Measurements from ENCODE around the gene DNAH11.

- TF ChIP-seq CBX5 (IDR thresholded peaks at IDR 0.05; ENCODE audit: low read depth, low read length) (no peak), POLR2A (IDR thresholded peaks at IDR 0.05; ENCODE audit: control extremely low read depth in 1 of 2, low read depth in 2 of 2, low read length in 2 of 2) (no peak), SIX5 (IDR thresholded peaks at IDR 0.05; ENCODE audit: low read depth, low read length) (no peak), POU5F1 (IDR thresholded peaks at IDR 0.05; ENCODE audit: low read depth, low read length) (no peak), TAF1 (IDR thresholded peaks at IDR 0.05; ENCODE audit: low read depth, low read length) (no peak)
- TF ChIP-seq, protein P1, sequence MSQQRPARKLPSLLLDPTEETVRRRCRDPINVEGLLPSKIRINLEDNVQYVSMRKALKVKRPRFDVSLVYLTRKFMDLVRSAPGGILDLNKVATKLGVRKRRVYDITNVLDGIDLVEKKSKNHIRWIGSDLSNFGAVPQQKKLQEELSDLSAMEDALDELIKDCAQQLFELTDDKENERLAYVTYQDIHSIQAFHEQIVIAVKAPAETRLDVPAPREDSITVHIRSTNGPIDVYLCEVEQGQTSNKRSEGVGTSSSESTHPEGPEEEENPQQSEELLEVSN (IDR thresholded peaks at IDR 0.05): no peak
- TF ChIP-seq, protein P2, sequence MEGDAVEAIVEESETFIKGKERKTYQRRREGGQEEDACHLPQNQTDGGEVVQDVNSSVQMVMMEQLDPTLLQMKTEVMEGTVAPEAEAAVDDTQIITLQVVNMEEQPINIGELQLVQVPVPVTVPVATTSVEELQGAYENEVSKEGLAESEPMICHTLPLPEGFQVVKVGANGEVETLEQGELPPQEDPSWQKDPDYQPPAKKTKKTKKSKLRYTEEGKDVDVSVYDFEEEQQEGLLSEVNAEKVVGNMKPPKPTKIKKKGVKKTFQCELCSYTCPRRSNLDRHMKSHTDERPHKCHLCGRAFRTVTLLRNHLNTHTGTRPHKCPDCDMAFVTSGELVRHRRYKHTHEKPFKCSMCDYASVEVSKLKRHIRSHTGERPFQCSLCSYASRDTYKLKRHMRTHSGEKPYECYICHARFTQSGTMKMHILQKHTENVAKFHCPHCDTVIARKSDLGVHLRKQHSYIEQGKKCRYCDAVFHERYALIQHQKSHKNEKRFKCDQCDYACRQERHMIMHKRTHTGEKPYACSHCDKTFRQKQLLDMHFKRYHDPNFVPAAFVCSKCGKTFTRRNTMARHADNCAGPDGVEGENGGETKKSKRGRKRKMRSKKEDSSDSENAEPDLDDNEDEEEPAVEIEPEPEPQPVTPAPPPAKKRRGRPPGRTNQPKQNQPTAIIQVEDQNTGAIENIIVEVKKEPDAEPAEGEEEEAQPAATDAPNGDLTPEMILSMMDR (IDR thresholded peaks at IDR 0.05; ENCODE audit: control extremely low read depth in 1 of 3, insufficient read depth in 1 of 3, low read depth in 1 of 3, low read length in 3 of 3): no peak
These were observed 75.1 kb downstream of the DNAH11 start for GRCh38 chr7:21617916-21618390.
